T-helper 1 cell treated with Interleukin-12 subunit alpha and Interleukin-12 subunit beta and Interleukin-4 antibody, amounts not matched to agents 30 μg/mL and 1 μg/mL, for 36 hours (primary cell): ENCODE results near the gene PDSS2.
"Not testable (repeated sequence)": the region's sequence is repeated elsewhere in the genome, so short reads cannot be mapped to it uniquely, and the experiment has no call there.

Experiments
- H3K27ac Mint-ChIP-seq: one replicate; pipeline ENCODE4 v1.8.0; 2021; ENCODE audit warnings: mild to moderate bottlenecking, mixed read lengths
- H3K27me3 Mint-ChIP-seq: one replicate; pipeline ENCODE4 v1.8.0; 2021; ENCODE audit warnings: low read depth, mixed read lengths
- H3K36me3 Mint-ChIP-seq: one replicate; pipeline ENCODE4 v1.8.0; 2021; ENCODE audit warnings: low read depth, mixed read lengths
- H3K4me1 Mint-ChIP-seq: one replicate; pipeline ENCODE4 v1.8.0; 2021; ENCODE audit warnings: low read depth, mixed read lengths
- H3K4me3 Mint-ChIP-seq: one replicate; pipeline ENCODE4 v1.8.0; 2021; ENCODE audit warnings: mild to moderate bottlenecking, moderate library complexity, mixed read lengths
- H3K9me3 Mint-ChIP-seq: one replicate; pipeline ENCODE4 v1.8.0; 2021; ENCODE audit warnings: mixed read lengths

Gene PDSS2

GRCh38 chr6:107318100-107318736, 141.1 kb downstream of the PDSS2 start:
- Mint-ChIP-seq H3K36me3 (no peaks in the 10 kb centered on the region), H3K27me3 (no peaks in the 10 kb centered on the region), H3K27ac (no peak overlapping the region), H3K9me3 (no peaks in the 10 kb centered on the region), H3K4me1 (peaks cover 8% of the 10 kb centered on the region), H3K4me3 (no peak overlapping the region)

- H3K9me3 Mint-ChIP-seq: no peaks in the 10 kb centered on the region
- no peak overlapping the region for H3K27ac Mint-ChIP-seq
- H3K36me3 Mint-ChIP-seq: peaks cover 2% of the 10 kb centered on the region
- no peaks in the 10 kb centered on the region for H3K27me3 Mint-ChIP-seq
- H3K4me3 Mint-ChIP-seq: no peak overlapping the region
- no peaks in the 10 kb centered on the region for H3K4me1 Mint-ChIP-seq
Observed at GRCh38 chr6:107315114-107315513, 144.2 kb downstream of the PDSS2 start.

- Mint-ChIP-seq H3K4me3 (no peak overlapping the region), H3K9me3 (no peaks in the 10 kb centered on the region), H3K4me1 (no peaks in the 10 kb centered on the region), H3K27me3 (no peaks in the 10 kb centered on the region), H3K36me3 (peaks cover 2% of the 10 kb centered on the region), H3K27ac (no peak overlapping the region)
Observed at GRCh38 chr6:107314531-107314939, 144.8 kb downstream of the PDSS2 start.

GRCh38 chr6:107313776-107314175, 145.6 kb downstream of the PDSS2 start:
- Mint-ChIP-seq H3K4me1 (no peaks in the 10 kb centered on the region), H3K9me3 (no peaks in the 10 kb centered on the region), H3K27me3 (no peaks in the 10 kb centered on the region), H3K36me3 (peaks cover 2% of the 10 kb centered on the region), H3K27ac (no peak overlapping the region), H3K4me3 (no peak overlapping the region)

GRCh38 chr6:107310362-107310761, 149.0 kb downstream of the PDSS2 start:
- Mint-ChIP-seq H3K9me3 (no peaks in the 10 kb centered on the region), H3K4me1 (no peaks in the 10 kb centered on the region), H3K36me3 (peaks cover 2% of the 10 kb centered on the region), H3K4me3 (no peak overlapping the region), H3K27ac (no peak overlapping the region), H3K27me3 (no peaks in the 10 kb centered on the region)

- H3K27ac Mint-ChIP-seq: no peak overlapping the region
- no peak overlapping the region for H3K4me3 Mint-ChIP-seq
- H3K9me3 Mint-ChIP-seq: no peaks in the 10 kb centered on the region
- peaks cover 2% of the 10 kb centered on the region for H3K36me3 Mint-ChIP-seq
- peaks cover 2% of the 10 kb centered on the region for H3K4me1 Mint-ChIP-seq
- H3K27me3 Mint-ChIP-seq: no peaks in the 10 kb centered on the region
Observed at GRCh38 chr6:107308677-107309076, 150.7 kb downstream of the PDSS2 start.

- not testable (repeated sequence) for H3K27me3 Mint-ChIP-seq, H3K36me3 Mint-ChIP-seq, H3K4me3 Mint-ChIP-seq, H3K4me1 Mint-ChIP-seq, H3K9me3 Mint-ChIP-seq, H3K27ac Mint-ChIP-seq
Observed at GRCh38 chr6:107305994-107306393, 153.4 kb downstream of the PDSS2 start.

- no peak overlapping the region for H3K4me3 Mint-ChIP-seq
- peaks cover 2% of the 10 kb centered on the region for H3K4me1 Mint-ChIP-seq
- no peaks in the 10 kb centered on the region for H3K9me3 Mint-ChIP-seq
- H3K27ac Mint-ChIP-seq: no peak overlapping the region
- H3K36me3 Mint-ChIP-seq: peaks cover under 1% of the 10 kb centered on the region
- H3K27me3 Mint-ChIP-seq: no peaks in the 10 kb centered on the region
Observed at GRCh38 chr6:107305391-107305790, 154.0 kb downstream of the PDSS2 start.

GRCh38 chr6:107304421-107305025, 154.8 kb downstream of the PDSS2 start:
- H3K27ac Mint-ChIP-seq: no peak overlapping the region
- H3K4me1 Mint-ChIP-seq: peaks cover 2% of the 10 kb centered on the region
- H3K36me3 Mint-ChIP-seq: no peaks in the 10 kb centered on the region
- H3K27me3 Mint-ChIP-seq: no peaks in the 10 kb centered on the region
- H3K9me3 Mint-ChIP-seq: no peaks in the 10 kb centered on the region
- no peak overlapping the region for H3K4me3 Mint-ChIP-seq

- no peaks in the 10 kb centered on the region for H3K9me3 Mint-ChIP-seq
- no peaks in the 10 kb centered on the region for H3K4me1 Mint-ChIP-seq
- H3K27me3 Mint-ChIP-seq: no peaks in the 10 kb centered on the region
Observed at GRCh38 chr6:107293350-107293749, 166.0 kb downstream of the PDSS2 start.

GRCh38 chr6:107292715-107293271, 166.6 kb downstream of the PDSS2 start:
- H3K36me3 Mint-ChIP-seq: no peaks in the 10 kb centered on the region
- no peaks in the 10 kb centered on the region for H3K4me1 Mint-ChIP-seq
- no peaks in the 10 kb centered on the region for H3K27me3 Mint-ChIP-seq
- no peak overlapping the region for H3K4me3 Mint-ChIP-seq
- H3K27ac Mint-ChIP-seq: no peak overlapping the region
- H3K9me3 Mint-ChIP-seq: no peaks in the 10 kb centered on the region

More at GRCh38 chr6:107293350-107293749, 166.0 kb downstream of the PDSS2 start:
- Mint-ChIP-seq H3K27ac (no peak overlapping the region), H3K4me3 (no peak overlapping the region), H3K36me3 (no peaks in the 10 kb centered on the region)

GRCh38 chr6:107290491-107290890, 168.9 kb downstream of the PDSS2 start:
- Mint-ChIP-seq H3K27ac (no peak overlapping the region), H3K36me3 (no peaks in the 10 kb centered on the region), H3K27me3 (no peaks in the 10 kb centered on the region), H3K4me1 (no peaks in the 10 kb centered on the region), H3K9me3 (no peaks in the 10 kb centered on the region), H3K4me3 (no peak overlapping the region)

GRCh38 chr6:107289258-107289657, 170.1 kb downstream of the PDSS2 start:
- H3K9me3 Mint-ChIP-seq, H3K27me3 Mint-ChIP-seq, H3K4me1 Mint-ChIP-seq, H3K36me3 Mint-ChIP-seq, H3K4me3 Mint-ChIP-seq, H3K27ac Mint-ChIP-seq: not testable (repeated sequence)

- not testable (repeated sequence) for H3K27me3 Mint-ChIP-seq, H3K4me1 Mint-ChIP-seq, H3K4me3 Mint-ChIP-seq, H3K27ac Mint-ChIP-seq, H3K9me3 Mint-ChIP-seq, H3K36me3 Mint-ChIP-seq
Observed at GRCh38 chr6:107285683-107286082, 173.7 kb downstream of the PDSS2 start.

- no peaks in the 10 kb centered on the region for H3K27me3 Mint-ChIP-seq
- no peaks in the 10 kb centered on the region for H3K4me1 Mint-ChIP-seq
- no peak overlapping the region for H3K4me3 Mint-ChIP-seq
- no peaks in the 10 kb centered on the region for H3K9me3 Mint-ChIP-seq
- no peaks in the 10 kb centered on the region for H3K36me3 Mint-ChIP-seq
- H3K27ac Mint-ChIP-seq: no peak overlapping the region
Observed at GRCh38 chr6:107284805-107285204, 174.6 kb downstream of the PDSS2 start.
